Progenitor cell of endocrine pancreas (in vitro differentiated cells): Measurements from ENCODE around the gene OR2AG1. TPM values are rescaled to one million over a fixed set of nuclear protein-coding genes. Genes with fewer than 3 reads are reported as not detected.

Experiments used
- DNase-seq: peaks from one replicate; pipeline ENCODE4 v3.0.0; 2021; ENCODE audit warnings: low spot score; ENCODE audit not compliant: unreplicated experiment
- H3K27ac Mint-ChIP-seq: 2 replicates; pipeline ENCODE4 v1.8.0; 2021; ENCODE audit warnings: mild to moderate bottlenecking, moderate library complexity, mixed read lengths
- H3K27me3 Mint-ChIP-seq: 2 replicates; pipeline ENCODE4 v1.8.0; 2021; ENCODE audit warnings: mixed read lengths
- H3K36me3 Mint-ChIP-seq: 2 replicates; pipeline ENCODE4 v1.8.0; 2022; ENCODE audit warnings: mixed read lengths; ENCODE audit not compliant: insufficient read depth
- H3K4me1 Mint-ChIP-seq: 2 replicates; pipeline ENCODE4 v1.8.0; 2021; ENCODE audit warnings: low read depth, mixed read lengths
- H3K4me3 Mint-ChIP-seq: 2 replicates; pipeline ENCODE4 v1.8.0; 2021; ENCODE audit warnings: low read depth, mild to moderate bottlenecking, moderate library complexity, mixed read lengths
- H3K9me3 Mint-ChIP-seq: 2 replicates; pipeline ENCODE4 v1.8.0; 2021; ENCODE audit warnings: low read depth, mixed read lengths
- total RNA-seq: library from RNA; stranded (reverse); gene quantifications from 2 replicates; pipeline ENCODE4 v1.2.1, GENCODE V29; 2021
- TF ChIP-seq, protein P1 (sequence below): fragments of 200-600 bp; sonication (generic); IDR thresholded peaks from one replicate; pipeline ENCODE4 v1.5.0; 2021; ENCODE audit warnings: antibody characterized with exemption, mild to moderate bottlenecking; ENCODE audit not compliant: unreplicated experiment

The OR2AG1 gene
- total RNA-seq, 1 donor from 2014 or later, result not detected

DNA sequence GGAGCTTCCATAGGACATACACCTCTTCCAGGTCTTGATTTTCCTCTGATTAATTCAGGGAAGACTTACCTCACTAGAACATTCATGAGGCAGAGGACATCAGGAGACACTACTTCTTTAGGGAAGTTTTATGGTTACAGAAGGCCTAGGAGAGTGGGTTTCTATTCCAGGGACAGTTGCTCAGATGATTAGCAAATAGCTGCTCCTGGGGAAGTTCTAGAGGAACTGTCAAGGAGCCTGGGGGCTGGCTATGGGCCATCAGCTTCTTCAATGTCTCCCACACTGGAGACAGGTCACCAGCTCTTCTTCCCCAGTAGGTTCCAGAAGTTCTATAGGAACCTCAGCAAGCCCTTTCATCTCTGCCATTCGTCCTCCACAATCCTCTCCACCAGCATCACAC is 51.2 kb downstream of the OR2AG1 start:
- TF ChIP-seq, protein P1, sequence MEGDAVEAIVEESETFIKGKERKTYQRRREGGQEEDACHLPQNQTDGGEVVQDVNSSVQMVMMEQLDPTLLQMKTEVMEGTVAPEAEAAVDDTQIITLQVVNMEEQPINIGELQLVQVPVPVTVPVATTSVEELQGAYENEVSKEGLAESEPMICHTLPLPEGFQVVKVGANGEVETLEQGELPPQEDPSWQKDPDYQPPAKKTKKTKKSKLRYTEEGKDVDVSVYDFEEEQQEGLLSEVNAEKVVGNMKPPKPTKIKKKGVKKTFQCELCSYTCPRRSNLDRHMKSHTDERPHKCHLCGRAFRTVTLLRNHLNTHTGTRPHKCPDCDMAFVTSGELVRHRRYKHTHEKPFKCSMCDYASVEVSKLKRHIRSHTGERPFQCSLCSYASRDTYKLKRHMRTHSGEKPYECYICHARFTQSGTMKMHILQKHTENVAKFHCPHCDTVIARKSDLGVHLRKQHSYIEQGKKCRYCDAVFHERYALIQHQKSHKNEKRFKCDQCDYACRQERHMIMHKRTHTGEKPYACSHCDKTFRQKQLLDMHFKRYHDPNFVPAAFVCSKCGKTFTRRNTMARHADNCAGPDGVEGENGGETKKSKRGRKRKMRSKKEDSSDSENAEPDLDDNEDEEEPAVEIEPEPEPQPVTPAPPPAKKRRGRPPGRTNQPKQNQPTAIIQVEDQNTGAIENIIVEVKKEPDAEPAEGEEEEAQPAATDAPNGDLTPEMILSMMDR, result no peak
- Mint-ChIP-seq H3K27me3 (no peaks in the 10 kb centered on the region), H3K4me3 (no peak overlapping the region), H3K9me3 (no peaks in the 10 kb centered on the region), H3K36me3 (no peaks in the 10 kb centered on the region), H3K27ac (no peak overlapping the region), H3K4me1 (no peaks in the 10 kb centered on the region)
- DNase-seq, result no peak

Other genes starting within 250 kb of the OR2AG1 start
- gene RRP8, start 179.4 kb upstream of the OR2AG1 start, total RNA-seq, result 18.8 and 21.7 TPM in 2 replicates
- 127 and 133 TPM in 2 replicates for gene ILK, start 179.2 kb upstream of the OR2AG1 start, total RNA-seq
- gene TAF10, start 170.8 kb upstream of the OR2AG1 start, total RNA-seq, result 148 and 160 TPM in 2 replicates
- 54.4 and 59.9 TPM in 2 replicates for gene TPP1, start 163.6 kb upstream of the OR2AG1 start, total RNA-seq
- 54.7 and 61.4 TPM in 2 replicates for gene DCHS1, start 127.2 kb upstream of the OR2AG1 start, total RNA-seq
- gene MRPL17, start 99.7 kb upstream of the OR2AG1 start, total RNA-seq, result 36.5 and 41.3 TPM in 2 replicates
- 0.48 and 1.0 TPM in 2 replicates for gene OR2AG2, start 11.0 kb upstream of the OR2AG1 start, total RNA-seq
- gene OR6A2, start 16.7 kb downstream of the OR2AG1 start, total RNA-seq, result 0.13 and 0.24 TPM in 2 replicates
- gene OR10A5, start 62.7 kb downstream of the OR2AG1 start, total RNA-seq, result not detected in 2 replicates
- not detected in 2 replicates for gene OR10A2, start 80.0 kb downstream of the OR2AG1 start, total RNA-seq
- gene OR10A4, start 93.6 kb downstream of the OR2AG1 start, total RNA-seq, result not detected in 2 replicates
- gene OR2D2, start 109.5 kb downstream of the OR2AG1 start, total RNA-seq, result 0.53 TPM in 1 of 2 replicates, not detected in the other
- gene OR2D3, start 138.0 kb downstream of the OR2AG1 start, total RNA-seq, result not detected in 2 replicates
- gene ZNF215, start 143.4 kb downstream of the OR2AG1 start, total RNA-seq, result 3.8 and 4.9 TPM in 2 replicates
- gene ZNF214, start 237.3 kb downstream of the OR2AG1 start, total RNA-seq, result 10.8 and 11.4 TPM in 2 replicates
- 0.26 and 0.29 TPM in 2 replicates for gene NLRP14, start 237.5 kb downstream of the OR2AG1 start, total RNA-seq